Activated gamma-delta T cell treated with anti-CD3 and anti-CD28 coated beads, Interleukin-2, amount 50 U/mL, for 16 hours (primary cell): ENCODE measurements around the gene NMB.
A peak's percentile ranks its signal among the peaks of the same experiment; 100 is the strongest.
"Not testable (repeated sequence)": the region's sequence is repeated elsewhere in the genome, so short reads cannot be mapped to it uniquely, and the experiment has no call there.

Source experiments
- DNase-seq: peaks from one replicate; pipeline ENCODE4 v3.0.0-alpha.2; 2020; ENCODE audit warnings: low read depth

Gene NMB

DNA sequence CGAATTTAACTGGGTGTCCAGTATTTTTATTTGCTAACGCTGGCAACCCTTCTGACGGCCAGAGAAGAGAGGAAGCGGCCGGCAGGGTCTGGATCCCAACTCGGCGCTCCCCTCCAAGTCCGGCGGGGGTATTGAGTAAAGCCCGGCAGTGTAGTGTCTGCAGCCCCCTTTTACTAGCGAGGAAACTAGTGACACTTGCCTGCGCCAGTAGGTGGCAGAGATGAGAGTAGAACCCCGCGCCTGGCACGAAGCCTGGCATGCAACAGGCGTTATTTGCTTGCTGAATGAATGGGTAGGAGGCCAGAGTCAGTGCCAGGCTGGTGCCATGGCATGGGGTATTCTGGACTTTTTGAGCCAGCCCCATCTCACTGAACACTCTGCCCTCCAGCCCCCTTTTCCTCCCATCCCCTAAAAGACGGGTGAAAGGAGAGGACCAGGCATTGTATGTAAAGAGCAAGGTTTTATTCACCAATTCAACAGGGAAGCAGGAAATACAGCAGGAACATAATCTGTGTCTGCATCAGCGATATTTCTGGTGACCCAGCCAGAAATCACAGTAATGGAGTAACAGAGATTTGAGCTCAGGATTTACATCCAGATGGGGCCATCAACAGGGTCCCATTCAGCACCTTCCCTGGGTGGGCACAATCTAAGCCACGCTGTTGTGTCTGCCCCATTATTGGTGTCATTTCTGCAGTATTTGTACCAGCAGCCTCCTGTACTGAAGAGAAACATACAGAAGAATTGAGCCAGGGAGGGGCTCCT is 3.1 kb downstream of the NMB start:
- peak; percentile 66 for DNase-seq

- peak; percentile 98 for DNase-seq
These were observed 3.9 kb downstream of the NMB start, which contains the start of gene WDR73 for GRCh38 chr15:84653910-84654688. WDR73 (minus strand) TSS chr15:84654283; CDS start chr15:84654274, 9 bp downstream.

DNA sequence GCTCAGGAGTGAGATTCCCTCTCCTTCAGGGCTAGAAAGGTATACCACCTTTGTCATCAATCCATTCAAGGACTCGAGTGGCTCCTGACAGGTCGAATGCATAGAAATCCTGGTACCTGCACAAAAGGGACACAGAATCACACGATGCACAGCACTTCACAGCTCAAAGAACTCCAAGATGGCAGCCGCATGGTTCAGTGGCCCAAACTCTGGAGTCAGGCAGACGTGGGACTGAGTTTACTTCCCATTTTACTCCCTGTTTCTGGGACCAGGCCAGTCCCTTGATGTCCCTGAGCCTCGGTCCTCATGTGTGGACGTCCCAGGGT is 4.5 kb downstream of the NMB start:
- DNase-seq: no peak

- no peak for DNase-seq
These were observed 8.3 kb downstream of the NMB start for GRCh38 chr15:84649706-84650105.

GRCh38 chr15:84648539-84648938 is 9.5 kb downstream of the NMB start:
- no peak for DNase-seq

- DNase-seq: no peak
These were observed 10.3 kb downstream of the NMB start for GRCh38 chr15:84647726-84648125.

DNA sequence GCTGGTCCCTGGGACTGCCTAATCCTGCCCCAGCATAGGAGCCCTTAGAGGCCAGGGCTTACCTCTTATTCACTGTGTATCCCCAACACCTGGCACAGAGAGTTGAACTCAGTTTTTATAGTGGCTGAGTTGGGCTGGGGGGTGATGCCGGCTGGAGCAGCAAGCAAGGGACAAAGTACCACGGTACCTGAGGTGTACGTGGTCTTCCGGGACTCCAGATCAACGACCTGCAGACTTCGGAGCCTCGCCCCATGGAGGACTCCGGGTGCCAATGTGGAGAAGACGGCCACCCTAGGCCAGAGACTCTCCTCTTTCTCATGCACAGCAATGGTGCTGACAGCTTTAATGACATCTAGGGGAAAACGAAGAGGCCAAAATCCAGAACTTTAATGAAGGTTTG is 12.0 kb downstream of the NMB start:
- DNase-seq: no peak

DNA sequence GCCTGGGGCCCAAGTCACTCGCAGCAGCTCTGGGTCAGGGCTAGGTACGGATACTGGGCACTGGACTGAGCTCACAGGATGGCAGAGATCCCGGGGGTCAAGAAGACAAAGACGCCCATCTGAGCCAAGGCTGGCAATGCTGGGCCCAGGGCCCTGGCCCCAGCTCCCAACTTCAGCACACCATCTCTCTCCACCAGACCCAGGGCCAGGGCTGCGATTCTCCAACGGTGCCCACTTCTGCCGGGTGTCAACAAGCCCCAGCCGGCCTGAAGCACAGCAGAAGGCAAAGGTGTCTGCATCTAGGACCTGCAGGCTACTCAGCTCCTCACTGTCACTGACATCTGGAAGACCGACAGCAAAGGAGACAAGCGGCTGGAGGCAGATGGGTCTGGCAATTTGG is 12.5 kb downstream of the NMB start:
- no peak for DNase-seq

GRCh38 chr15:84643838-84644237 is 14.2 kb downstream of the NMB start:
- DNase-seq: no peak

DNA sequence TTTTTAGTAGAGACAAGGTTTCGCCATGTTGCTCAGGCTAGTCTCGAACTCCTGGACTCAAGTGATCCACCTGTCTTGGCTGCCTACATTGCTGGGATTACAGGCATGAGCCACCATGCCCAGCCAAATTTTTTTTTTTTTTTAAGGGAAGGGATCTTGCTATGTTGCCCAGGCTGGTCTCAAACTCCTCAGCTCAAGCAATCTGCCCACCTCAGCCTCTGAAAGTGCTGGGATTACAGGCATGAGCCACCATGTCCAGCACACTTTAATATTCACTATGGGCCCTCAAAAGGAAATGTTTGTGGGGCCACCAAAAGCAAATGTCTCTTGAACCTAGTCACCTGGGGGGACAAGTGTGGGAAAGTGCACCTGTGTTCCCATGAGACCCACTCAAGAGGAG is 15.4 kb downstream of the NMB start:
- not testable (repeated sequence) for DNase-seq

DNA sequence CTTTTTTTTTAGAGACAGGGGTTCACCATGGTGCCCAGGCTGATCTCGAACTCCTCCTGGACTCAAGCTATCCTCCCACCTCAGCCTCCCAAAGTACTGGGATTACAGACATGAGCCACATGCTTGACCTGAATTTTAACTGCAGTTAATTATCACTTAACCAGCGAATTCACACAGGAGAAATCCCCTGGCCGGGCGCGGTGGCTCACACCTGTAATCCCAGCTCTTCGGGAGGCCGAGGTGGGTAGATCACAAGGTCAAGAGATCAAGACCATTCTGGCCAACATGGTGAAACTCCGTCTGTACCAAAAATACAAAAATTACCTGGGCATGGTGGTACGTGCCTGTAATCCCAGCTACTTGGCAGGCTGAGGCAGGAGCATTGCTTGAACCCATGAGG is 16.1 kb downstream of the NMB start:
- not testable (repeated sequence) for DNase-seq

GRCh38 chr15:84638103-84638502 is 19.9 kb downstream of the NMB start:
- no peak for DNase-seq

DNA sequence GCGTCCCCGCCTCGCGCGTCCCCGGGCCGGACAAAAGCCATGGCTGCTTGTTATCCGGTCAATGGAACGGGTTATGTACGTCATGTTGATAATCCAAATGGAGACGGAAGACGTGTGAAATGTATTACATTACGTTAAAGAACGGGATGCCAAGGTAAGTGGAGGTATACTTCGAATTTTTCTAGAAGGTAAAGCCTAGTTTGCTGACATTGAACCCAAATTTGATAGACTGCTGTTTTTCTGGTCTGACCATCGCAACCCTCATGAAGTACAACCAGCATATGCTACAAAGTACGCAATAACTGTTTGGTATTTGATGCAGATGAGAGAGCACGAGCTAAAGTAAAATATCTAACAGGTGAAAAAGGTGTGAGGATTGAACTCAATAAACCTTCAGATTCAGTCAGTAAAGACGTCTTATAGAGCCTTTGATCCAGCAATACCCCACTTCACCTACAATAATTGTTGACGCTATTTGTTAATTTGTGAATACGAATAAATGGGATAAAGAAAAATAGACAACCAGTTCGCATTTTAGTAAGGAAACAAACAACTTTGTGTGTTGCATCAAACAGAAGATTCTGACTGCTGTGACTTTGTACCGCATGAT is 23.7 kb downstream of the NMB start:
- DNase-seq: no peak

DNA sequence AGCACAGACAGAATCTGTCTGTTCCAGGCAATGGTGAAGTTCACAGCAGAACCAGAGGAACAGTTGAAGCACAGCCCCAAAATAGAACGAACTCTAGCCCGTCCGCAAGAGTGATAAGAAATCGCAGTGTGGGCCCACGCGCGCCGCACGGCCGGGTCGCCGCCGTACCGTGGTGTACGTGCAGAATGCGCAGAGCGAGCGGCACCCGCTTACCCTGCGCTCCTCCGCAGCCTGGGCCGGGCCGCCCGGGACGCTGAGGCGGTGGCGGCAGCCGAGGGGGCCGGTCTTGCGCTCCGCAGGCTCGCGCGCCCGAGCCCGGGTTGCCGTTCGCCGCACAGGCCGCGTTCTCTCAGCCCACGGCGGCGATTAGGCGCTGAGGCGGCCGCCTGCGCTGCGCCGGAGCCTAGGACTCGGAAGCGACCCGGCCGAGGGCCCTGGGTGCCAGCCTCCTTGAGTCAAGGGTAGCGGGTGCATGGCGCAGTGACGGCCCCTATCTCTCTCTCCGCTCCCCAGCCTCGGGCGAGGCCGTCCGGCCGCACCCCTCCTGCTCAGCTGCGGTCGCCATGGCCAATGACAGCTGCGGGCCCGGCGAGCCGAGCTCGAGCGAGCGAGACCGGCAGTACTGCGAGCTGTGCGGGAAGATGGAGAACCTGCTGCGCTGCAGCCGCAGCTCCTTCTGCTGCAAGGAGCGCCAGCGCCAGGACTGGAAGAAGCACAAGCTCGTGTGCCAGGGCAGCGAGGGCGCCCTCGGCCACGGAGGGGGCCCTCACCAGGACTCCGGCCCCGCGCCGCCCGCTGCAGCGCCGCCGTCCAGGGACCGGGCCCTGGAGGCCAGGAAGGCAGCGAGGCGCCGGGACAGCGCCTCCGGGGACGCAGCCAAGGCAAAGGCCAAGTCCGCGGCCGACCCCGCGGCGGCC is 24.4 kb downstream of the NMB start:
- DNase-seq: peak; percentile 44

- DNase-seq: no peak
These were observed 26.2 kb downstream of the NMB start for GRCh38 chr15:84631706-84632272.

DNA sequence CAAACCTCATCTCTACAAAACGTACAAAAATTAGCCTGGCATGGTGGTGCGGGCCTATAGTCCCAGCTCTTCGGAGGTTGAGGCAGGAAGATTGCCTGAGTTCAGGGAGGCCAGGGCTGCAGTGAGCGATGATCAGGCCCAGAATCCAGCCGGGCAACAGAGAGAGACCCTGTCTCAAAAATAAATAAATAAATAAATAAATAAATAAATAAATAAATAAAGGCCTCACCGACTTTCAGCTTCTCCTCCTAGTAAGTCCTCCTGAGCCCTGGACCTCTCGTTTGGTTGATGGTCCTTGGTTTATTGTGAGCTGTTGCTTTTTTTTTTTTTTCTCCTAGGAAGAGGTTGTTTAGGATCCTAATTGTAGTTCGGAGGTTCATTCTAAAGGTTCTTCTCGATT is 29.0 kb downstream of the NMB start:
- no peak for DNase-seq

GRCh38 chr15:84625123-84625522 is 32.9 kb downstream of the NMB start:
- DNase-seq: no peak

- no peak for DNase-seq
These were observed 33.6 kb downstream of the NMB start for GRCh38 chr15:84624359-84624758.

GRCh38 chr15:84621358-84621979 is 36.5 kb downstream of the NMB start:
- DNase-seq: no peak

DNA sequence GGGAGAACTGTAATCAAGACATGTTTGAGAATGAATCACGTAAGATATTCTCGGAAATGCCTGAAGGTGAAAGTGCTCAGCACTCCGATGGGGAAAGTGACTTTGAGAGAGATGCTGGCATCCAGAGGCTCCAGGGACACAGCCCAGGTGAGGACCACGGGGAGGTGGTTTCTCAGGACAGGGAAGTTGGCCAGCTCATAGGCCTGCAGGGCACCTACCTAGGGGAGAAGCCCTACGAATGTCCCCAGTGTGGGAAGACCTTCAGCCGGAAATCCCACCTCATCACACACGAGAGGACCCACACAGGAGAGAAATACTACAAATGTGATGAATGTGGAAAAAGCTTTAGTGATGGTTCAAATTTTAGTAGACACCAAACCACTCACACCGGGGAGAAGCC is 37.4 kb downstream of the NMB start:
- DNase-seq: no peak

GRCh38 chr15:84616235-84616634 is 41.8 kb downstream of the NMB start:
- DNase-seq: no peak
